HepG2 (cell line): Measurements from ENCODE around the gene MVP. TPM values are rescaled to one million over a fixed set of nuclear protein-coding genes. Genes with fewer than 3 reads are reported as not detected.

ENCODE experiments used
- ARNT ChIP-seq: fragments of 450-650 bp; IDR thresholded peaks from 2 replicates; pipeline ENCODE4 v1.6.1; 2017
- BRCA1 ChIP-seq: sonication (generic); formaldehyde crosslinking; IDR thresholded peaks from 2 replicates; pipeline ENCODE4 v1.4.0; 2020; ENCODE audit warnings: missing genetic modification reagents
- EED ChIP-seq: sonication (generic); formaldehyde crosslinking; IDR thresholded peaks from 2 replicates; pipeline ENCODE4 v1.5.0; 2020; ENCODE audit warnings: mild to moderate bottlenecking, missing genetic modification reagents
- GATA4 ChIP-seq: sonication (generic); IDR thresholded peaks from 2 replicates; pipeline ENCODE4 v1.6.1; 2016; ENCODE audit warnings: antibody characterized with exemption, low read depth, borderline replicate concordance
- HIVEP1 ChIP-seq: sonication (generic); formaldehyde crosslinking; IDR thresholded peaks from 2 replicates; pipeline ENCODE4 v1.4.0; 2020; ENCODE audit warnings: mild to moderate bottlenecking, missing genetic modification reagents
- NR3C1 ChIP-seq: sonication (generic); formaldehyde crosslinking; IDR thresholded peaks from 2 replicates; pipeline ENCODE4 v1.4.0; 2020; ENCODE audit warnings: missing genetic modification reagents
- PHF20 ChIP-seq: sonication (generic); formaldehyde crosslinking; IDR thresholded peaks from 2 replicates; pipeline ENCODE4 v1.5.0; 2020; ENCODE audit warnings: mild to moderate bottlenecking, missing genetic modification reagents
- POGZ ChIP-seq: sonication (generic); formaldehyde crosslinking; IDR thresholded peaks from 2 replicates; pipeline ENCODE4 v1.4.0; 2020; ENCODE audit warnings: mild to moderate bottlenecking, missing genetic modification reagents
- SNAI1 ChIP-seq: sonication (generic); formaldehyde crosslinking; IDR thresholded peaks from 2 replicates; pipeline ENCODE4 v1.5.0; 2020; ENCODE audit warnings: mild to moderate bottlenecking, missing genetic modification reagents, borderline replicate concordance
- TGIF2 ChIP-seq: IDR thresholded peaks from 2 replicates; pipeline ENCODE4 v1.6.1; 2016; ENCODE audit warnings: control low read depth, missing compliant biosample characterization
- ZFP37 ChIP-seq: sonication (generic); formaldehyde crosslinking; IDR thresholded peaks from 2 replicates; pipeline ENCODE4 v1.4.0; 2020; ENCODE audit warnings: missing genetic modification reagents, borderline replicate concordance
- ZFX ChIP-seq: sonication (generic); formaldehyde crosslinking; IDR thresholded peaks from 2 replicates; pipeline ENCODE4 v1.4.0; 2020; ENCODE audit warnings: mild to moderate bottlenecking, low read depth, missing genetic modification reagents, moderate library complexity
- ZNF292 ChIP-seq: sonication (generic); formaldehyde crosslinking; IDR thresholded peaks from 2 replicates; pipeline ENCODE4 v1.8.1; 2022; ENCODE audit warnings: mild to moderate bottlenecking, low read depth, missing genetic modification reagents, borderline replicate concordance
- ZNF431 ChIP-seq: sonication (generic); formaldehyde crosslinking; IDR thresholded peaks from 2 replicates; pipeline ENCODE4 v1.9.0; 2022; ENCODE audit warnings: missing genetic modification reagents, low read depth, mild to moderate bottlenecking, borderline replicate concordance
- ZNF441 ChIP-seq: sonication (generic); formaldehyde crosslinking; IDR thresholded peaks from 2 replicates; pipeline ENCODE4 v1.7.0; 2021; ENCODE audit warnings: missing genetic modification reagents, borderline replicate concordance
- ZNF503 ChIP-seq: sonication (generic); formaldehyde crosslinking; IDR thresholded peaks from 2 replicates; pipeline ENCODE4 v1.4.0; 2020; ENCODE audit warnings: missing genetic modification reagents
- ZNF569 ChIP-seq: sonication (generic); formaldehyde crosslinking; IDR thresholded peaks from 2 replicates; pipeline ENCODE4 v1.5.0; 2020; ENCODE audit warnings: mild to moderate bottlenecking, missing genetic modification reagents, moderate library complexity, borderline replicate concordance
- ZNF577 ChIP-seq: sonication (generic); formaldehyde crosslinking; IDR thresholded peaks from 2 replicates; pipeline ENCODE4 v1.4.0; 2020; ENCODE audit warnings: mild to moderate bottlenecking, low read depth, missing genetic modification reagents, borderline replicate concordance
- polyA plus RNA-seq, 8 experiments: library from polyadenylated mRNA; depleted of rRNA in 3 of 8; stranded (reverse) in 7 of 8; unstranded in 1 of 8; fragments of >200 nt; fragmentation: Illumina TruSeq in 4 of 8; extraction: Trizol in 4 of 8; gene quantifications; 2 replicates each; pipeline versions ENCODE4 v1.2.1 to v1.2.3, GENCODE V29; 2011 to 2016; ENCODE audit warnings: low read depth in 4 of 8, missing spikeins in 1 of 8, mixed read lengths in 1 of 8; ENCODE audit not compliant: insufficient read depth in 1 of 8
- total RNA-seq, 5 experiments: library from RNA; depleted of rRNA; stranded (reverse); fragments of >200 nt; fragmentation: Illumina TruSeq; extraction: Trizol; gene quantifications; 2 replicates each; pipeline ENCODE4 v1.2.3, GENCODE V29; 2016; ENCODE audit warnings: low read depth in 1 of 5
- TF ChIP-seq, protein P1 (sequence below): sonication (generic); formaldehyde crosslinking; IDR thresholded peaks from 2 replicates; pipeline ENCODE4 v1.5.0; 2020; ENCODE audit warnings: missing genetic modification reagents
- TF ChIP-seq, protein P2 (sequence below): sonication (generic); formaldehyde crosslinking; IDR thresholded peaks from 2 replicates; pipeline ENCODE4 v1.8.1; 2023; ENCODE audit warnings: missing genetic modification reagents, mild to moderate bottlenecking, borderline replicate concordance

Gene MVP
- total and polyA plus RNA-seq, 2 of the 13 experiments (the other 11 are each of a cell fraction or from before 2014, with no cell fraction given), result 22.9 to 43.5 TPM

- TF ChIP-seq, protein P1, sequence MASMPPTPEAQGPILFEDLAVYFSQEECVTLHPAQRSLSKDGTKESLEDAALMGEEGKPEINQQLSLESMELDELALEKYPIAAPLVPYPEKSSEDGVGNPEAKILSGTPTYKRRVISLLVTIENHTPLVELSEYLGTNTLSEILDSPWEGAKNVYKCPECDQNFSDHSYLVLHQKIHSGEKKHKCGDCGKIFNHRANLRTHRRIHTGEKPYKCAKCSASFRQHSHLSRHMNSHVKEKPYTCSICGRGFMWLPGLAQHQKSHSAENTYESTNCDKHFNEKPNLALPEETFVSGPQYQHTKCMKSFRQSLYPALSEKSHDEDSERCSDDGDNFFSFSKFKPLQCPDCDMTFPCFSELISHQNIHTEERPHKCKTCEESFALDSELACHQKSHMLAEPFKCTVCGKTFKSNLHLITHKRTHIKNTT (CRISPR knock-in tag), result no peak
- TF ChIP-seq GATA4, result peak; percentile 10; the same call in 1 of the 2 replicates
- no peak for TF ChIP-seq ARNT
- TF ChIP-seq ZNF569, result peak; percentile 69; the same call in 1 of the 2 replicates
- TF ChIP-seq ZNF503 (CRISPR knock-in tag), result peak; percentile 88
- peak; percentile 95 for TF ChIP-seq ZFX (CRISPR knock-in tag)
- peak; percentile 94 for TF ChIP-seq POGZ (CRISPR knock-in tag)
- TF ChIP-seq SNAI1 (CRISPR knock-in tag), result no peak; the same call in 1 of the 2 replicates
- TF ChIP-seq, protein P2, sequence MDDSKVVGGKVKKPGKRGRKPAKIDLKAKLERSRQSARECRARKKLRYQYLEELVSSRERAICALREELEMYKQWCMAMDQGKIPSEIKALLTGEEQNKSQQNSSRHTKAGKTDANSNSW (CRISPR knock-in tag), result peak; percentile 88; the same call in 1 of the 2 replicates
- TF ChIP-seq ZFP37, result 0 out of 2 replicates have a peak, but pooled peaks have one; percentile 36
- TF ChIP-seq EED (CRISPR knock-in tag), result peak; percentile 68
- no peak for TF ChIP-seq ZNF577 (CRISPR knock-in tag)
- no peak for TF ChIP-seq ZNF441 (CRISPR knock-in tag)
- no peak for TF ChIP-seq NR3C1
- peak; percentile 95 for TF ChIP-seq BRCA1 (CRISPR knock-in tag)
- peak; percentile 83; the same call in 1 of the 2 replicates for TF ChIP-seq ZNF431 (CRISPR knock-in tag)
- TF ChIP-seq HIVEP1 (CRISPR knock-in tag), result peak; percentile 84
- peak; percentile 87 for TF ChIP-seq PHF20
- peak; percentile 81 for TF ChIP-seq TGIF2 (CRISPR knock-in tag)
- TF ChIP-seq ZNF292 (CRISPR knock-in tag), result no peak; the same call in 1 of the 2 replicates
Observed at GRCh38 chr16:29805232-29806098, 14.8 kb upstream of the MVP start (continued).
